K562 (cell line): ENCODE results near the gene NMRK2. TPM values are rescaled to one million over a fixed set of nuclear protein-coding genes. Genes with fewer than 3 reads are reported as not detected.

Experiments used
- ATAC-seq: fragments of 200-7000 bp; cut with Tn5 transposase; 3 replicates; pipeline ENCODE4 v1.9.1; 2020; ENCODE audit warnings: moderate library complexity
- BruUV-seq: library from RNA; stranded (reverse); fragments of 400-500 nt; replicated peaks from 2 replicates; lab custom pipeline; 2021; lab: Mats Ljungman, UMichigan
- CTCF ChIA-PET: fragments of 300-600 bp; formaldehyde crosslinking; extraction: SDS; loops from one replicate; lab custom pipeline; 2021; ENCODE audit warnings: low intra/inter-chr PET ratio; lab: Yijun Ruan, JAX
- POLR2A ChIA-PET: fragments of 300-600, 350-650 bp; sonication (Branson Sonifier 250); formaldehyde crosslinking; extraction: SDS; loops from one replicate; lab custom pipeline; 2021; ENCODE audit warnings: antibody characterized with exemption, inconsistent platforms; lab: Yijun Ruan, JAX
- DNase-seq, 4 experiments: peaks; one replicate each; pipeline versions ENCODE4 v3.0.0 to v3.0.0-alpha.2; 2011 to 2018; ENCODE audit warnings: low spot score in 3 of 4, mixed read lengths in 3 of 4; ENCODE audit errors: extremely low read depth in 1 of 4
- FAIRE-seq: peaks from 2 replicates; lab custom pipeline; 2011; peaks lifted over from hg19 to GRCh38; lab: Jason Lieb, UNC
- H2AFZ ChIP-seq: 2 replicates; pipeline ENCODE4 v1.6.0; 2011; ENCODE audit warnings: low read depth, low read length, control low read depth, inconsistent platforms
- H3K27ac ChIP-seq: fragments of 200-600 bp; 3 replicates; pipeline ENCODE4 v1.8.0; 2011; ENCODE audit warnings: low read depth, mild to moderate bottlenecking, control low read depth, inconsistent platforms, low read length, moderate library complexity, mixed read lengths; ENCODE audit errors: extremely low read depth
- H3K27me3 ChIP-seq, 2 experiments: fragments of 300-600 bp in 1 of 2; 2 replicates in 1 of 2; 3 replicates in 1 of 2; pipeline versions ENCODE4 v1.6.0 to v1.8.0; 2011; ENCODE audit warnings: inconsistent platforms in 2 of 2, low read length in 2 of 2, mild to moderate bottlenecking in 1 of 2, mixed read lengths in 1 of 2, moderate library complexity in 1 of 2; ENCODE audit not compliant: control insufficient read depth in 2 of 2, insufficient read depth in 2 of 2
- H3K36me3 ChIP-seq: fragments of 300-600 bp; 3 replicates; pipeline ENCODE4 v1.8.0; 2011; ENCODE audit warnings: mild to moderate bottlenecking, low read length, inconsistent platforms; ENCODE audit not compliant: control insufficient read depth, insufficient read depth
- H3K4me1 ChIP-seq, 2 experiments: fragments of 200-600 bp in 1 of 2; replicated peaks in 1 of 2; 2 replicates in 1 of 2; 3 replicates in 1 of 2; pipeline versions ENCODE4 v1.5.1 to v1.8.0; 2011; ENCODE audit warnings: inconsistent platforms in 2 of 2, low read length in 2 of 2, mild to moderate bottlenecking in 1 of 2, mixed read lengths in 1 of 2, moderate library complexity in 1 of 2; ENCODE audit not compliant: control insufficient read depth in 2 of 2, insufficient read depth in 2 of 2
- H3K4me2 ChIP-seq: 2 replicates; pipeline ENCODE4 v1.6.1; 2011; ENCODE audit warnings: low read length, control low read depth, inconsistent platforms, mixed read lengths; ENCODE audit not compliant: insufficient read depth
- H3K4me3 ChIP-seq: fragments of 200-600 bp; sonication (generic), shearing (Covaris generic); 2 replicates; pipeline ENCODE4 v1.5.1; 2016; ENCODE audit warnings: control low read depth, inconsistent platforms
- H3K79me2 ChIP-seq: fragments of 200-600 bp; 3 replicates; pipeline ENCODE4 v1.8.0; 2011; ENCODE audit warnings: low read length, inconsistent platforms; ENCODE audit not compliant: control insufficient read depth, insufficient read depth
- H3K9ac ChIP-seq, 2 experiments: 2 replicates each; pipeline versions ENCODE4 v1.6.0 to v1.6.1; 2011; ENCODE audit warnings: low read depth in 2 of 2, low read length in 2 of 2, control low read depth in 1 of 2, inconsistent platforms in 1 of 2, mild to moderate bottlenecking in 1 of 2, mixed read lengths in 1 of 2; ENCODE audit not compliant: insufficient read depth in 1 of 2
- H3K9me1 ChIP-seq: one replicate; pipeline ENCODE4 v1.6.0; 2011; ENCODE audit warnings: inconsistent platforms, mild to moderate bottlenecking, low read length, moderate library complexity; ENCODE audit not compliant: control insufficient read depth, insufficient read depth
- H3K9me3 ChIP-seq: replicated peaks from 2 replicates; pipeline ENCODE4 v1.5.1; 2011; ENCODE audit warnings: low read depth, low read length, inconsistent platforms; ENCODE audit not compliant: control insufficient read depth, insufficient read depth
- H4K20me1 ChIP-seq: replicated peaks from 2 replicates; pipeline ENCODE4 v1.6.1; 2011; ENCODE audit warnings: low read length, inconsistent platforms, mixed read lengths; ENCODE audit not compliant: control insufficient read depth, insufficient read depth
- BCL6 ChIP-seq: fragments of 250-450 bp; sonication (Bioruptor Pico); IDR thresholded peaks from 2 replicates; pipeline ENCODE4 v1.4.0; 2020
- CCAR2 ChIP-seq: fragments of 200-400 bp; formaldehyde crosslinking; IDR thresholded peaks from 2 replicates; pipeline ENCODE4 v1.6.1; 2017; ENCODE audit warnings: mild to moderate bottlenecking, low read depth, low read length
- E2F6 ChIP-seq, 2 experiments: IDR thresholded peaks; 2 replicates each; pipeline ENCODE4 v1.6.1; 2011; ENCODE audit warnings: borderline replicate concordance in 1 of 2, control low read depth in 1 of 2, low read depth in 1 of 2, low read length in 1 of 2, mild to moderate bottlenecking in 1 of 2, mixed read lengths in 1 of 2, moderate library complexity in 1 of 2; ENCODE audit not compliant: insufficient read depth in 1 of 2, insufficient read length in 1 of 2, poor library complexity in 1 of 2, severe bottlenecking in 1 of 2; ENCODE audit errors: extremely low read depth in 1 of 2
- FOS ChIP-seq: IDR thresholded peaks from 3 replicates; pipeline ENCODE4 v1.6.1; 2011; ENCODE audit not compliant: insufficient read length; ENCODE audit errors: extremely low read depth
- FOXA3 ChIP-seq, 2 experiments: fragments of 450-650 bp in 1 of 2; sonication (generic) in 1 of 2; formaldehyde crosslinking; IDR thresholded peaks in 1 of 2; conservative IDR thresholded peaks in 1 of 2; 2 replicates each; pipeline versions ENCODE4 v1.4.0 to v1.8.0; 2020 to 2022; ENCODE audit warnings: mild to moderate bottlenecking in 2 of 2, missing genetic modification reagents in 1 of 2
- FOXK1 ChIP-seq: sonication (generic); formaldehyde crosslinking; IDR thresholded peaks from 2 replicates; pipeline ENCODE4 v1.8.0; 2022; ENCODE audit warnings: missing genetic modification reagents, mild to moderate bottlenecking, borderline replicate concordance
- FOXK2 ChIP-seq, 2 experiments: fragments of 450-650 bp; IDR thresholded peaks in 1 of 2; conservative IDR thresholded peaks in 1 of 2; 2 replicates each; pipeline ENCODE4 v1.6.1; 2016; ENCODE audit warnings: low read depth in 2 of 2, mild to moderate bottlenecking in 1 of 2
- KAT7 ChIP-seq: sonication (generic); formaldehyde crosslinking; IDR thresholded peaks from 2 replicates; pipeline ENCODE4 v1.8.0; 2022; ENCODE audit warnings: missing genetic modification reagents, mild to moderate bottlenecking, borderline replicate concordance
- MNT ChIP-seq, 2 experiments: fragments of 450-650 bp; conservative IDR thresholded peaks; 2 replicates each; pipeline ENCODE4 v1.6.1; 2017; ENCODE audit warnings: mild to moderate bottlenecking in 2 of 2, moderate library complexity in 2 of 2
- TEAD1 ChIP-seq, 2 experiments: fragments of 450-650 bp in 1 of 2; sonication (generic) in 1 of 2; formaldehyde crosslinking; IDR thresholded peaks; 2 replicates each; pipeline versions ENCODE4 v1.4.0 to v1.8.0; 2020 to 2022; ENCODE audit warnings: mild to moderate bottlenecking in 2 of 2, missing genetic modification reagents in 1 of 2
- TFAP4 ChIP-seq: sonication (generic); formaldehyde crosslinking; IDR thresholded peaks from 2 replicates; pipeline ENCODE4 v1.8.0; 2022; ENCODE audit warnings: missing genetic modification reagents, mild to moderate bottlenecking, moderate library complexity, borderline replicate concordance
- USF2 ChIP-seq: sonication (generic); formaldehyde crosslinking; IDR thresholded peaks from 2 replicates; pipeline ENCODE4 v1.5.0; 2020; ENCODE audit warnings: missing genetic modification reagents
- ZBED1 ChIP-seq: IDR thresholded peaks from 2 replicates; pipeline ENCODE4 v1.6.1; 2014
- WGBS: fragments of 100-300 bp; shearing (Covaris generic); methylation state at CpG from one replicate; pipeline ENCODE4 v1.1.6; 2016; ENCODE audit warnings: low coverage, mixed read lengths; ENCODE audit not compliant: insufficient coverage; ENCODE audit errors: missing lambda C conversion rate; 5-methylcytosine and 5-hydroxymethylcytosine counted together
- in situ Hi-C: fragments of 300-500 bp; cut with MboI; formaldehyde crosslinking; loops from 4 replicates; pipeline ENCODE4 v1.15.0; 2018; ENCODE audit warnings: inconsistent platforms, mixed read lengths
- intact Hi-C: fragments of 100-400 bp; cut with micrococcal nuclease; formaldehyde crosslinking; loops from 2 replicates; pipeline ENCODE4 v1.14.2; 2022
- polyA plus RNA-seq, 8 experiments: library from polyadenylated mRNA; depleted of rRNA in 4 of 8; stranded (reverse) in 5 of 8; unstranded in 3 of 8; fragments of >200 nt; fragmentation: Nextera tagmentation in 2 of 8; fragmentation: Illumina TruSeq in 1 of 8; extraction: Ambion mirVana in 2 of 8; extraction: Trizol in 1 of 8; gene quantifications; 2 replicates each; pipeline versions ENCODE4 v1.2.1 to v1.2.3, GENCODE V29; 2011 to 2014; ENCODE audit warnings: inconsistent platforms in 1 of 8, missing spikeins in 1 of 8
- total RNA-seq, 7 experiments: library from RNA; depleted of rRNA in 6 of 7; stranded (reverse); fragments of >200 nt in 6 of 7; fragmentation: Illumina TruSeq in 2 of 7; extraction: Trizol in 2 of 7; gene quantifications; 2 replicates each; pipeline versions ENCODE4 v1.2.1 to v1.2.3, GENCODE V29; 2011 to 2021; ENCODE audit warnings: low replicate concordance in 1 of 7

The NMRK2 gene
- total and polyA plus RNA-seq, 9 of the 15 experiments (the other 6 are each of a cell fraction or from before 2014, with no cell fraction given) = not detected

GRCh38 chr19:3968556-3969434, 35.9 kb downstream of the NMRK2 start:
- intact Hi-C loops = no loop called here
- no peak overlapping the region for H3K4me3 ChIP-seq
- H3K9me3 ChIP-seq = no peaks in the 10 kb centered on the region
- DNase-seq (peak; percentile 43 to 64 (median 49)), ATAC-seq (peak; percentile 13), FAIRE-seq (peak; percentile 75)
- BruUV-seq = no TSS peak
- 64% methylated on average over 9 of the region's 9 CpGs for WGBS
- no peak overlapping the region for H3K4me2 ChIP-seq
- 0 out of 3 replicates have a peak overlapping the region, but pooled peaks have one; percentile 76 for H3K27ac ChIP-seq
- no peaks in the 10 kb centered on the region for H3K27me3 ChIP-seq
- ChIA-PET POLR2A (interaction anchor here (1.2 to 7.2 kb wide), 4 partner anchors 9 to 19 kb away, joined by 3 to 215 read pairs (median 13); partner anchors contain the start of gene EEF2), CTCF (interaction anchor here (0.6 to 1.3 kb wide), 2 partner anchors 116 to 497 kb away, joined by 3 read pairs; no protein-coding TSS in a partner anchor)
- H3K9me1 ChIP-seq = no peaks in the 10 kb centered on the region
- H2AFZ ChIP-seq = no peak overlapping the region
- peaks cover 15 to 36% of the 10 kb centered on the region in 2 experiments for H3K4me1 ChIP-seq
- H3K79me2 ChIP-seq = peaks cover 37% of the 10 kb centered on the region
- H3K36me3 ChIP-seq = peaks cover 51% of the 10 kb centered on the region; the same call in 2 of the 3 replicates
- peaks cover 8% of the 10 kb centered on the region for H4K20me1 ChIP-seq
- peak overlapping the region in 1 of 2 experiments; percentile 95; a peak in 1 of 4 replicates for H3K9ac ChIP-seq
- in situ Hi-C loops = no loop called here
- TF ChIP-seq FOXA3 (CRISPR knock-in tag; conservative IDR thresholded peaks at IDR 0.05 in 1 of 2, IDR thresholded peaks at IDR 0.05 in 1 of 2) = peak; percentile 42 to 89; a peak in 3 of 4 replicates
- TF ChIP-seq FOXK1 (CRISPR knock-in tag) = peak; percentile 55; the same call in 1 of the 2 replicates
- TF ChIP-seq FOS = no peak
- TF ChIP-seq FOXK2 (conservative IDR thresholded peaks at IDR 0.05 in 1 of 2, IDR thresholded peaks at IDR 0.05 in 1 of 2; ENCODE audit: low read depth in 2 of 2) = peak; percentile 88 to 91
- no peak for TF ChIP-seq ZBED1
- no peak for TF ChIP-seq CCAR2
- TF ChIP-seq MNT (conservative IDR thresholded peaks at IDR 0.05) = 0 out of 4 replicates have a peak, but pooled peaks of 1 of the 2 experiments have one; percentile 20
- no peak for TF ChIP-seq USF2 (CRISPR knock-in tag)
- TF ChIP-seq TFAP4 (CRISPR knock-in tag) = peak; percentile 50; the same call in 1 of the 2 replicates
- TF ChIP-seq E2F6 (IDR thresholded peaks at IDR 0.05; ENCODE audit: borderline replicate concordance in 1 of 2, extremely low read depth in 1 of 2, insufficient read depth in 1 of 2, insufficient read length in 1 of 2, low read depth in 1 of 2, low read length in 1 of 2, poor library complexity in 1 of 2, severe bottlenecking in 1 of 2) = no peak
- peak; percentile 54 to 81; a peak in 2 of 4 replicates for TF ChIP-seq TEAD1 (CRISPR knock-in tag; IDR thresholded peaks at IDR 0.05)
- no peak for TF ChIP-seq KAT7 (CRISPR knock-in tag)
- TF ChIP-seq BCL6 (CRISPR knock-in tag) = no peak
